Activated CD8-positive, alpha-beta memory T cell treated with anti-CD3 and anti-CD28 coated beads for 48 hours (primary cell): ENCODE results near the gene UNC80.

Experiments
- DNase-seq, 3 experiments: peaks; one replicate each; pipeline ENCODE4 v3.0.0-alpha.2; 2020; ENCODE audit warnings: low read depth in 2 of 3, low spot score in 2 of 3

Gene UNC80

GRCh38 chr2:209809256-209809655 is 37.6 kb downstream of the UNC80 start:
- DNase-seq, result no peak

DNA sequence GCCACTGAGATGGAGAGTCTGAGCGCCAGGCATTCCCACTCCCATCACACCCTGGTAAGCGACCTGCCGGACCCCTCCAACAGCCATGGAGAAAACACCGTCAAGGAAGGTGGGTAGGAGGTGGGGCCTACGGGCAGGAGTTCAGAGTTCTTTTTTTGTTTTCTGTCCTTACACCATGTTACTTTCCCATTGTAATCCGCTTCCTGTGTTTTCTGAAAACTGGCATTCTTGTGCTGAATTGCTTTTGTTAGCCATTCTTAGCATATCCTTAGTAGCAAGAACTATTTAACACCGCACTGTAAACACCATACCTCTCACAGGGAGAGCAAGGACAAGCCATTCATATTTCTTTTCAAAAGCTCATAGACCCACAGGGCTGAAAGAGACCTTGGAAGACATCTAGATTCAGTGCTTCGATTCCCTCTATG is 46.2 kb downstream of the UNC80 start:
- DNase-seq, result no peak

GRCh38 chr2:209818939-209819338 is 47.3 kb downstream of the UNC80 start:
- no peak for DNase-seq

DNA sequence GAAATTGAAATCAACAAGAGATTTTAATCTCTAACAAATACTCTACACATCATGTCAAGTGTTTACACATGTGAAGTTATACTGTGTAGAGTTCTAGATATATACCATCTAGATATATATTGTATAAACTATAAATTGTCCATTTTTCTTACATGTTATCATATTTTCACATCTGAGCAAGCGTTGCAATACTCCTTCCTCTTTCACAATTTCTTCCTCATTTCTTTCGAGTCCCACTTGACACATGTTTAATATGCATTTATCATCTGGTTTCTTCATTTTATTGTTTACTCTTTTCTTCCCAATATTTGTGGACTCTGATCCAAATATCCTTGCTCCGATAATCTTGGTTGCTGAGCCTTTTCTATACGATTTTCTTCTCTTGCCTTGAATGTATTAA is 50.2 kb downstream of the UNC80 start:
- DNase-seq, result no peak

DNA sequence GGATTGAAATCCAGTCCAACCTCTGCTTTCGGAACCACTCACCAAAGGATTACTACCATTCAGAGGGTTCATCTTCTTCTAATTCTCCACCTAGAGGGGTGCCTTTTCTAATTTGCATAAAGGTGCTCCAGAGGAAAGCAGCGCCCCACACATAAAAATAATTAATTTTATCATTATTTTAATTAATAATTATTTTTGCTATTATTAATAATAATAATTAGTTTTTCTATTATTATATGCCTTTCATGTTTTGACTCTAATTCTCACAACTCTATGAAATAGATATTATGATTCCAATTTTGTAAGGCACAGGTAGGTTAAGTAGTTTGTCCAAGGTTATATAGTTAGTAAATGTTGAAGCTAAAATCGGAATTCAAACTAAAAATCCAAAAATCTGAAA is 51.9 kb downstream of the UNC80 start:
- no peak for DNase-seq

GRCh38 chr2:209824391-209824790 is 52.8 kb downstream of the UNC80 start:
- no peak for DNase-seq

GRCh38 chr2:209830722-209831465 is 59.3 kb downstream of the UNC80 start:
- DNase-seq, result no peak

- no peak for DNase-seq
These were observed 63.1 kb downstream of the UNC80 start for GRCh38 chr2:209834767-209835166.

DNA sequence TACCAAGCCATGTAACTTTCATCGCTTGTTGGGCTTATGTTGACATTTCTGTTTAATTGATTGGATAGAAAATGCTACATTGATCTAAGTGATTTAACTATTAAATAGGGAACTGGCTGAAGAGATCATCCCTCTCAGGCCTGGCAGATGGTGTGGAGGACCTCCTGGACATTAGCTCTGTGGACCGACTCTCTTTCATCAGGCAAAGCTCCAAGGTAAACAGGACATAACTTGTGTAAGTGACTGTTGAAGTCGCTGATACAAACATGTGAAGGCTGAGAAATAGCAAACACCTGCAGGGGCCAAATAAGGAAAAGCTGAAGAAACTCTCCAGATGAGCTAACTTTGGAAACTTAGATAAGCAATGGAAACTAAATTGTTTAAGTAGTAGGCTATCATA is 68.8 kb downstream of the UNC80 start:
- no peak for DNase-seq

DNA sequence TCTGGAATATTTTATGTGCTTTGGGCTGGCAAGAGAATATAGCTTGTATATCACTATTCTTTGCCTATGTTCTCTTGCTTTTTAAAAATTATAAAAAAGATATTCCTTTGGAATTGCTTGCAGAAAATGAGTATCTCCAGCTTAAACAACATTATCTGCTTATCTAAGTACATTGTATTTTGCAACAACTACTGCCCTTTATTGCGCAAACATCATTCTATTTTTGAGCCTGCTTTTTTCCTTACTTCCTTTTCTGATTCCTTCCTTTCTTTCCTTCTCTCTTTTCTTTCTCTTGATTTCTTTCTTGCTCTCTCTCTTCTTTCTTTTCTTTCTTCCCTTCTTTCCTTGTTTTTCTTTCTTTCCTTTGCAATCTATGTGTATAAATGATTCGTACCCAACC is 74.0 kb downstream of the UNC80 start:
- DNase-seq, result no peak

- DNase-seq, result no peak
These were observed 93.2 kb downstream of the UNC80 start for GRCh38 chr2:209864716-209865295.

GRCh38 chr2:209868271-209868994 is 96.8 kb downstream of the UNC80 start:
- no peak for DNase-seq

- no peak for DNase-seq
These were observed 98.4 kb downstream of the UNC80 start for GRCh38 chr2:209870067-209870466.

- DNase-seq, result no peak
These were observed 101.0 kb downstream of the UNC80 start for GRCh38 chr2:209872675-209873074.

DNA sequence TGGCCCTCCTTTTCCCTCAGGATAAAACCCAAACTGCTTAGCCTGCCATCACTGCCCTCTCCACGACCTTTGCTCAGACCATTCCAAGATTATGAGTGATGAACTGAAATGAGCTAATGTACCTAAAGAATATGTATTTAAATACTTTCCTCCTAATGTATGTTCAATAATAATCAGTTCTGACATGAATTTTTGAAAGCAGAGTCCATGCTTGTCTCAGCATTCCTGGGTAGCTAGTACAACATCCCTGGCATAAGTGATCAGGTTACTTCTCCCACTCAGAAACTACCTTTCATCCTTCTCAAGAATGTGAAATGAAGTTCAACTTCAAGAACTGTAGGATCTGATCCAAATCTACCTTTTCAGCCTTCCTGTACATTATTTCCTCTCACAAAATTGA is 103.6 kb downstream of the UNC80 start:
- DNase-seq, result no peak

DNA sequence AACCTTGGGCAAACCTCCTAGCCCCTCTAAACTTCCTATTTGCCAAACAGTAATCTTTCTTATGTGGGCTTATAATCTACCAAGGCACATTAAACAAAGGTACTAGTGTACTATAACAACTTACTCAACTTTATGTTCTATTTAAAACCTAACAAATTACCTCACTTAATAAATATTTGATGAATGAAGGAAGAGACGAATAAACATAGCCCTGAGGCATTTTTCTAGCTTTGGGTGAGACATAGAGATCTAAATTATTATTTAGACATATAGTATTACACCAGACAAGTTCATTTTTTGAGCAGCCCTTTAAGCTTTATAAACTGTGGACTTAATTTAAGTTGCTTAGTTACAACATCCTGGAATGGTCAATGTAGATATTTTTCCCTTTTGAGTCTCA is 104.6 kb downstream of the UNC80 start:
- no peak for DNase-seq

- no peak for DNase-seq
These were observed 107.1 kb downstream of the UNC80 start for GRCh38 chr2:209878701-209879100.

- DNase-seq, result no peak
These were observed 129.0 kb downstream of the UNC80 start for GRCh38 chr2:209900638-209901037.

DNA sequence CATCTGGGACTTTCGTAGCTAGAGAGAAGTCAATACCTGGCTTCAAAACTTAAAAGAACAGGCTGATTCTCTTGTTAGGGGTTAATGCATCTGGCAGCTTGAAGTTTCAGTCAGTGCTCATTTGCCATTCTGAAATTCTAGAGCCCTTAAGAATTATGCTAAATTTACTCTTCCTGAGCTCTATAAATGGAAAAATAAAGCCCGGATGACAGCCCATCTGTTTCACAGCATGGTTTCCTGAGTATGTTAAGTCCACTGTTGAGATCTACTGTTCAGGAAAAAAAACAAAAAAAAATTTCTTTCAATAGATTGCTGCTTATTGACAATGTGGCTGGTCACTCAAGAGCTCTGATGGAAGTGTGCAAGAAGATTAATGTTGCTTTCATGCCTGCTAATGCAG is 129.5 kb downstream of the UNC80 start:
- DNase-seq, result no peak

GRCh38 chr2:209905691-209906090 is 134.1 kb downstream of the UNC80 start:
- DNase-seq, result no peak

- no peak for DNase-seq
These were observed 136.1 kb downstream of the UNC80 start for GRCh38 chr2:209907746-209908145.

- no peak for DNase-seq
These were observed 136.9 kb downstream of the UNC80 start for GRCh38 chr2:209908511-209908910.
